ENCODE data around the gene COL10A1. TPM values are rescaled to one million over a fixed set of nuclear protein-coding genes. Genes with fewer than 3 reads are reported as not detected.

Gene COL10A1
- total RNA-seq, 1 donor from 2014 or later, result not detected

- H3K36me3 ChIP-seq (ENCODE audit: control insufficient read depth, insufficient read depth, low read length), result no peaks in the 10 kb centered on the region
- no peak for TF ChIP-seq CTCF (IDR thresholded peaks at IDR 0.05; ENCODE audit: insufficient read depth, low read length, poor library complexity, severe bottlenecking)
- H3K4me3 ChIP-seq (ENCODE audit: low read depth, low read length), result no peak overlapping the region
- no peaks in the 10 kb centered on the region for H3K27me3 ChIP-seq (ENCODE audit: control insufficient read depth, insufficient read depth, low read length)
- no peak for DNase-seq (ENCODE audit: low read depth)
Measured at GRCh38 chr6:116090251-116090650, 35.7 kb downstream of the COL10A1 start.

- no peak overlapping the region for H3K4me3 ChIP-seq (ENCODE audit: low read depth, low read length)
- no peak for TF ChIP-seq CTCF (IDR thresholded peaks at IDR 0.05; ENCODE audit: insufficient read depth, low read length, poor library complexity, severe bottlenecking)
Measured at GRCh38 chr6:116088946-116089345, 37.0 kb downstream of the COL10A1 start.

DNA sequence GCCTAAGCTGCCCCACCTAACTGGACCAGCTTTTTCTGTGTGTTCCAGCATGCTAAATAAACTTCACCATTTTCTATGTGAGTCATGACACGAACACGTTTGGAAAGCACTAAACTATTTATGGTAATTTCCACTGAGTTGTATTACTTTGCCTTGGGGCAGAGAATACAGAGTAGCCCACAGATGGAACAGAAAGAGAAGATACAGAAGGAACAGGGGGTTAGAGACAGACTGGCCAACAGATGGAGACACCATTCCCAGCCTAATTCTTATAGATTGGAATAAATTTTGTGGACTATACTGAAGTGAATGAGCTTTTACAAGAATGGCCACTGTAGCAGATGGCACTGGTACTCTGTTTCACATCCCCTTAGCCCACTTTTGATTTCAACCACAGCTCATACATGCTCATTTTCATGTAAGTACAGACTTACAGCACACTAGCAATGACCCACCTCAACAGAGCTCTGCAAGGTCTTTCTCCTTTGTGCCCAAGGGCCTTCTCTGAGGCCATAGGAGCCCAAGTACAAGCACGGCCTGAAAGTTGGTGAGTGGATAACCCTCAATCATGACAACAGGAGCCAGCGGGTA, 38.4 kb downstream of the COL10A1 start:
- no peak for DNase-seq (ENCODE audit: low read depth)
- no peak for TF ChIP-seq CTCF (IDR thresholded peaks at IDR 0.05; ENCODE audit: insufficient read depth, low read length, poor library complexity, severe bottlenecking)
- H3K4me3 ChIP-seq (ENCODE audit: low read depth, low read length), result no peak overlapping the region

More at GRCh38 chr6:116088946-116089345, 37.0 kb downstream of the COL10A1 start:
- Histone ChIP-seq H3K27me3 (ENCODE audit: control insufficient read depth, insufficient read depth, low read length) (no peaks in the 10 kb centered on the region), H3K36me3 (ENCODE audit: control insufficient read depth, insufficient read depth, low read length) (no peaks in the 10 kb centered on the region)
- DNase-seq (ENCODE audit: low read depth), result no peak

DNA sequence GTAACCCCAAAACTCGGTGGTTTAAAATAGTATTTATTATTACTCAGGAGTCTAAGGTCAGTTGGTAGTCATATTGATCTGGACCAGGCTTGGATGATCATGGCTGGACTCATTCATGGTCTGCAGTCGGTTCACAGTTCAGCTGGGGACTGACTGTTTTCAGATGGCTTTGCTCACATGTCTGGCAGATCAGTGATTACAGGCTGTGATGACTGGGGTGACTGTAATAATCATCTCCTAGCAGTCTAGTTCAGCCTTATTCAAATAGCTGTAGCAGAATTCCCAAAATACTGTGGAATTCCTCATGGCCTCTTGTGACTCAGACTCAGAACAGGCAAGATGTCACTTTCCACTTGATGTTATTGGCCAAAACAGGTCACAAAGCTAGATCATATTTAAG, 41.6 kb downstream of the COL10A1 start:
- no peaks in the 10 kb centered on the region for H3K27me3 ChIP-seq (ENCODE audit: control insufficient read depth, insufficient read depth, low read length)
- no peak for DNase-seq (ENCODE audit: low read depth)
- no peak overlapping the region for H3K4me3 ChIP-seq (ENCODE audit: low read depth, low read length)
- no peak for TF ChIP-seq CTCF (IDR thresholded peaks at IDR 0.05; ENCODE audit: insufficient read depth, low read length, poor library complexity, severe bottlenecking)
- H3K36me3 ChIP-seq (ENCODE audit: control insufficient read depth, insufficient read depth, low read length), result no peaks in the 10 kb centered on the region

More for the DNA sequence above, 38.4 kb downstream of the COL10A1 start:
- Histone ChIP-seq H3K27me3 (ENCODE audit: control insufficient read depth, insufficient read depth, low read length) (no peaks in the 10 kb centered on the region), H3K36me3 (ENCODE audit: control insufficient read depth, insufficient read depth, low read length) (no peaks in the 10 kb centered on the region)

GRCh38 chr6:116083052-116083451, 42.9 kb downstream of the COL10A1 start:
- TF ChIP-seq CTCF (IDR thresholded peaks at IDR 0.05; ENCODE audit: insufficient read depth, low read length, poor library complexity, severe bottlenecking), result no peak
- no peaks in the 10 kb centered on the region for H3K36me3 ChIP-seq (ENCODE audit: control insufficient read depth, insufficient read depth, low read length)
- DNase-seq (ENCODE audit: low read depth), result no peak
- no peak overlapping the region for H3K4me3 ChIP-seq (ENCODE audit: low read depth, low read length)
- no peaks in the 10 kb centered on the region for H3K27me3 ChIP-seq (ENCODE audit: control insufficient read depth, insufficient read depth, low read length)

DNA sequence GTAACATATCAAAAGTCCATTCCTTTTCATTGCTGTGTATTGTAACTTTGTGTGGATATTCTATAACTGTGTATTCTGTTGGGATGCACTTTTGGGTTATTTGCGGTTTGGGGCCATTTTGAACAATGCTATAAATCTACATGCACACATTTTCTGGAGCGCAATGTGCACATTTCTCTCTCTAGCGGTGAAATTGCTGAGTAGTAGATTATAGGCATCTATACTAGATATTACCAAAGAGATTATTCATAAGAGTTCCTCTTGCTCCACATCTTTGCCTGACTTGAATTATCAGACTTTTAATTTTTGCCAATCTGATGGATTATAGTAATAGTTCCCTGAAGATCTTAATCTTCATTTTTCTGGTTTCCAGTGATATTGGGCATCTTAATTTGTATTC, 47.0 kb downstream of the COL10A1 start:
- no peak for TF ChIP-seq CTCF (IDR thresholded peaks at IDR 0.05; ENCODE audit: insufficient read depth, low read length, poor library complexity, severe bottlenecking)
- Histone ChIP-seq H3K36me3 (ENCODE audit: control insufficient read depth, insufficient read depth, low read length) (no peaks in the 10 kb centered on the region), H3K4me3 (ENCODE audit: low read depth, low read length) (no peak overlapping the region), H3K27me3 (ENCODE audit: control insufficient read depth, insufficient read depth, low read length) (no peaks in the 10 kb centered on the region)
- no peak for DNase-seq (ENCODE audit: low read depth)

All from kidney epithelial cell (primary cell).